K562 (cell line): ENCODE measurements around the gene GPR108. TPM values are rescaled to one million over a fixed set of nuclear protein-coding genes. Genes with fewer than 3 reads are reported as not detected.

Source experiments
- ATF6 ChIP-seq: sonication (generic); formaldehyde crosslinking; IDR thresholded peaks from 2 replicates; pipeline ENCODE4 v1.4.0; 2020; ENCODE audit warnings: mild to moderate bottlenecking, missing genetic modification reagents
- CAMTA2 ChIP-seq: fragments of 250-450 bp; sonication (Bioruptor Pico); conservative IDR thresholded peaks from 2 replicates; pipeline ENCODE4 v1.5.1; 2022
- CBFA2T2 ChIP-seq: fragments of 450-650 bp; conservative IDR thresholded peaks from 2 replicates; pipeline ENCODE4 v1.6.1; 2017; ENCODE audit warnings: mild to moderate bottlenecking
- EHMT2 ChIP-seq: fragments of 450-650 bp; IDR thresholded peaks from 2 replicates; pipeline ENCODE4 v1.6.1; 2018; ENCODE audit warnings: antibody characterized with exemption
- FOXP1 ChIP-seq: sonication (generic); formaldehyde crosslinking; IDR thresholded peaks from 2 replicates; pipeline ENCODE4 v1.8.0; 2022; ENCODE audit warnings: mild to moderate bottlenecking, missing genetic modification reagents
- HDGF ChIP-seq: fragments of 450-650 bp; IDR thresholded peaks from 2 replicates; pipeline ENCODE4 v1.6.1; 2016
- HNRNPL ChIP-seq: fragments of 200-400 bp; formaldehyde crosslinking; IDR thresholded peaks from 2 replicates; pipeline ENCODE4 v1.6.1; 2017; ENCODE audit warnings: low read depth, mild to moderate bottlenecking, low read length
- IRF9 ChIP-seq: fragments of 450-650 bp; IDR thresholded peaks from 2 replicates; pipeline ENCODE4 v1.6.1; 2016; ENCODE audit warnings: missing biosample characterization, missing genetic modification characterization
- MAFK ChIP-seq: IDR thresholded peaks from 2 replicates; pipeline ENCODE4 v1.6.1; 2011; ENCODE audit warnings: low read length, improper control_type of control experiment
- MEIS2 ChIP-seq: fragments of 450-650 bp; IDR thresholded peaks from 2 replicates; pipeline ENCODE4 v1.6.1; 2014; ENCODE audit warnings: mild to moderate bottlenecking; ENCODE audit not compliant: partially characterized antibody
- MLLT1 ChIP-seq, 2 experiments: fragments of 450-650 bp; IDR thresholded peaks; 2 replicates each; pipeline ENCODE4 v1.6.1; 2016
- NFE2 ChIP-seq: IDR thresholded peaks from 2 replicates; pipeline ENCODE4 v1.6.1; 2014; ENCODE audit warnings: antibody characterized with exemption, low read depth
- NR3C1 ChIP-seq: sonication (generic); formaldehyde crosslinking; IDR thresholded peaks from 2 replicates; pipeline ENCODE4 v1.8.1; 2022; ENCODE audit warnings: missing genetic modification reagents
- PHF21A ChIP-seq: fragments of 450-650 bp; IDR thresholded peaks from 2 replicates; pipeline ENCODE4 v1.6.1; 2017; ENCODE audit warnings: low read depth, borderline replicate concordance
- POLR3A ChIP-seq: IDR thresholded peaks from 2 replicates; pipeline ENCODE4 v1.6.1; 2011; ENCODE audit warnings: borderline replicate concordance, mild to moderate bottlenecking, moderate library complexity; ENCODE audit not compliant: insufficient read length, insufficient read depth; ENCODE audit errors: extremely low read depth
- SAFB ChIP-seq: fragments of 200-400 bp; formaldehyde crosslinking; IDR thresholded peaks from 2 replicates; pipeline ENCODE4 v1.6.1; 2017; ENCODE audit warnings: low read depth, low read length, borderline replicate concordance
- SMARCC2 ChIP-seq: fragments of 450-650 bp; IDR thresholded peaks from 2 replicates; pipeline ENCODE4 v1.6.1; 2017; ENCODE audit warnings: antibody characterized with exemption, moderate library complexity, mild to moderate bottlenecking, low read depth
- SMC3 ChIP-seq: conservative IDR thresholded peaks from 2 replicates; pipeline ENCODE4 v1.6.1; 2011; ENCODE audit warnings: low read depth, low read length, improper control_type of control experiment; ENCODE audit not compliant: insufficient read depth
- SNIP1 ChIP-seq: fragments of 450-650 bp; IDR thresholded peaks from 2 replicates; pipeline ENCODE4 v1.7.1; 2017; ENCODE audit warnings: low read depth, mild to moderate bottlenecking
- SRSF3 ChIP-seq: fragments of 200-400 bp; formaldehyde crosslinking; IDR thresholded peaks from 2 replicates; pipeline ENCODE4 v1.6.1; 2016; ENCODE audit warnings: mild to moderate bottlenecking, low read length, moderate library complexity; ENCODE audit not compliant: insufficient read depth
- ZBED1 ChIP-seq: IDR thresholded peaks from 2 replicates; pipeline ENCODE4 v1.6.1; 2014
- ZC3H8 ChIP-seq: fragments of 450-650 bp; IDR thresholded peaks from 2 replicates; pipeline ENCODE4 v1.6.1; 2017
- ZFP30 ChIP-seq: fragments of 250-450 bp; sonication (Bioruptor Pico); IDR thresholded peaks from 2 replicates; pipeline ENCODE4 v1.8.0; 2022; ENCODE audit warnings: moderate library complexity, mild to moderate bottlenecking, inconsistent platforms, borderline replicate concordance
- ZNF354B ChIP-seq: fragments of 250-450 bp; sonication (Bioruptor Pico); IDR thresholded peaks from 2 replicates; pipeline ENCODE4 v1.4.0; 2020
- ZNF639 ChIP-seq, 2 experiments: fragments of 200-800 bp in 1 of 2; sonication (Bioruptor generic) in 1 of 2; sonication (generic) in 1 of 2; formaldehyde crosslinking in 1 of 2; IDR thresholded peaks in 1 of 2; conservative IDR thresholded peaks in 1 of 2; 2 replicates each; pipeline versions ENCODE4 v1.5.0 to v1.6.1; 2016 to 2020; ENCODE audit warnings: missing compliant biosample characterization in 1 of 2, missing genetic modification characterization in 1 of 2, missing genetic modification reagents in 1 of 2
- polyA plus RNA-seq, 8 experiments: library from polyadenylated mRNA; depleted of rRNA in 4 of 8; stranded (reverse) in 5 of 8; unstranded in 3 of 8; fragments of >200 nt; fragmentation: Nextera tagmentation in 2 of 8; fragmentation: Illumina TruSeq in 1 of 8; extraction: Ambion mirVana in 2 of 8; extraction: Trizol in 1 of 8; gene quantifications; 2 replicates each; pipeline versions ENCODE4 v1.2.1 to v1.2.3, GENCODE V29; 2011 to 2014; ENCODE audit warnings: inconsistent platforms in 1 of 8, missing spikeins in 1 of 8
- total RNA-seq, 7 experiments: library from RNA; depleted of rRNA in 6 of 7; stranded (reverse); fragments of >200 nt in 6 of 7; fragmentation: Illumina TruSeq in 2 of 7; extraction: Trizol in 2 of 7; gene quantifications; 2 replicates each; pipeline versions ENCODE4 v1.2.1 to v1.2.3, GENCODE V29; 2011 to 2021; ENCODE audit warnings: low replicate concordance in 1 of 7

Gene GPR108
- total and polyA plus RNA-seq, 9 of the 15 experiments (the other 6 are each of a cell fraction or from before 2014, with no cell fraction given), result 2.4 to 33.2 (median 24.4) TPM

- TF ChIP-seq ZFP30 (CRISPR knock-in tag), result no peak
- no peak for TF ChIP-seq CBFA2T2
- no peak for TF ChIP-seq SAFB
- TF ChIP-seq IRF9 (tag), result no peak
- no peak for TF ChIP-seq NR3C1 (CRISPR knock-in tag)
- TF ChIP-seq HDGF, result 0 out of 2 replicates have a peak, but pooled peaks have one; percentile 18
- TF ChIP-seq EHMT2, result no peak
- TF ChIP-seq ZBED1, result no peak
- no peak for TF ChIP-seq PHF21A
- TF ChIP-seq ATF6 (CRISPR knock-in tag), result no peak
- TF ChIP-seq SMC3, result no peak
- TF ChIP-seq MAFK, result no peak
- TF ChIP-seq FOXP1 (CRISPR knock-in tag), result no peak
- no peak for TF ChIP-seq SNIP1
- no peak for TF ChIP-seq SRSF3
- no peak for TF ChIP-seq MLLT1 (IDR thresholded peaks at IDR 0.05)
- TF ChIP-seq POLR3A, result no peak
- TF ChIP-seq ZNF639 (CRISPR knock-in tag; conservative IDR thresholded peaks at IDR 0.05 in 1 of 2, IDR thresholded peaks at IDR 0.05 in 1 of 2), result no peak; a peak in 1 of 4 replicates
- no peak for TF ChIP-seq HNRNPL
- TF ChIP-seq ZNF354B, result no peak
- TF ChIP-seq ZC3H8, result no peak
- no peak for TF ChIP-seq CAMTA2 (CRISPR knock-in tag)
- TF ChIP-seq NFE2, result peak; percentile 1; the same call in 1 of the 2 replicates
- TF ChIP-seq MEIS2, result no peak
- no peak for TF ChIP-seq SMARCC2
Measured at GRCh38 chr19:6772028-6772865, 34.9 kb upstream of the GPR108 start, which contains the start of gene VAV1 (continued).
